ENCODE data around the gene HSD17B12.
"Not testable (repeated sequence)": the region's sequence is repeated elsewhere in the genome, so short reads cannot be mapped to it uniquely, and the experiment has no call there.

- TF ChIP-seq POLR2A (IDR thresholded peaks at IDR 0.05; ENCODE audit: low read length); GATA1 (IDR thresholded peaks at IDR 0.05; ENCODE audit: low read depth, low read length): not testable (repeated sequence)
Measured at GRCh38 chr11:43768654-43769053, 88.1 kb downstream of the HSD17B12 start.

Data from erythroblast (primary cell).